Ectodermal cell (in vitro differentiated cells): ENCODE results near the gene LDLRAP1.

Source experiments
- H3K27ac ChIP-seq: 2 replicates; pipeline ENCODE4 v1.7.0; 2013; ENCODE audit warnings: mild to moderate bottlenecking, low read depth, low read length; ENCODE audit not compliant: insufficient read depth, poor library complexity, severe bottlenecking
- H3K27me3 ChIP-seq: 2 replicates; pipeline ENCODE4 v1.7.0; 2013; ENCODE audit warnings: mild to moderate bottlenecking, low read length; ENCODE audit not compliant: insufficient read depth, control insufficient read depth, poor library complexity, severe bottlenecking
- H3K36me3 ChIP-seq: one replicate; pipeline ENCODE4 v1.7.0; 2013; ENCODE audit warnings: low read length; ENCODE audit not compliant: control insufficient read depth, insufficient read depth
- H3K4me1 ChIP-seq: one replicate; pipeline ENCODE4 v1.7.0; 2013; ENCODE audit warnings: low read length; ENCODE audit not compliant: control insufficient read depth, insufficient read depth
- H3K4me3 ChIP-seq: 2 replicates; pipeline ENCODE4 v1.7.0; 2013; ENCODE audit warnings: low read depth, low read length, control low read depth; ENCODE audit not compliant: insufficient read depth
- H3K9me3 ChIP-seq: 2 replicates; pipeline ENCODE4 v1.7.0; 2013; ENCODE audit warnings: mild to moderate bottlenecking, low read length, moderate library complexity; ENCODE audit not compliant: control insufficient read depth
- WGBS, 2 experiments: methylation state at CpG; one replicate each; pipeline ENCODE4 v1.1.7; 2013; ENCODE audit warnings: missing lambda C conversion rate in 2 of 2; 5-methylcytosine and 5-hydroxymethylcytosine counted together

The LDLRAP1 gene

DNA sequence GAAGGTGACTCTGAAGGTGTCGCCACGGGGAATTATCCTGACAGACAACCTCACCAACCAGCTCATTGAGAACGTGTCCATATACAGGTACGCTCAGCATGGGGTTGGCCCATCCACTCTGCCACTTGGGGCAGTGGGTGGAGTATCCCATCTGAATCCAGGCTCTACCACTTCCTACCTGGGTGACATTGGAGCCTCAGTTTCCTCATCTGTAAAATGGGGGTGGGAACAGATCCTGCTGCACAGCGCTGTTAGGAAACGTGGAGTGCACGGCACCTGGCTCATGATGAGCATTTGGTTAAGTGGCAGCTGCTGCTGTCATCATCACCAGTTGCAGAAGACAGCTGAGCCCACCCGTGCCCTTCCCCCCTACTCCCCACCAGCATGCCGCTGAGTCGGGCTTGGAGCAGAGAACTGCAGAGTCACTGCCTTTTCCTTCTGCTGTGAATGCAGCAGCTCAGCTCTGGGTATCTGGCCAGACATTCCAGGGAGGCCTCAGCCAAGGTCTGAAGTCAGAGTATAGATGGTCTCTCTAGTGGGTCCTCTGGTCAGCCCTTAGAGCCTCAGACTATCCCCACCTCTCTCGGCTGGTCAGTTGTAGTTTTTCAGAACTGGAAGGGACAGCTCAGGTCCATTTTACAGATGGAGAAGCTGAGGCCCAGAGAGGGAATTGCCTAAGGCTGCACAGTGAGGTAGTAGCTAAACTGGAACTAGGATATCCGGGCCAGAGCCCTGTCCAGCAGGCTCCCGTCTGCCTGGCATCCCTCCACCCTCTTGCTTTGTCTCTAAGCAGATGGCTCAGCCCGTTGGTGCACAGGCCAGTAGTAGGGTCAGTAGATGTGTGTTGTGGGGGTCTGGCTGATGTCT lies 11.7 kb downstream of the LDLRAP1 start:
- H3K36me3 ChIP-seq, result no peaks in the 10 kb centered on the region
- no peak overlapping the region for H3K27ac ChIP-seq
- H3K4me3 ChIP-seq, result no peak overlapping the region
- H3K9me3 ChIP-seq, result no peaks in the 10 kb centered on the region
- no peaks in the 10 kb centered on the region for H3K27me3 ChIP-seq
- peaks cover 8% of the 10 kb centered on the region for H3K4me1 ChIP-seq
- 95% methylated on average over 14 of the region's 14 CpGs for WGBS, 2 experiments

DNA sequence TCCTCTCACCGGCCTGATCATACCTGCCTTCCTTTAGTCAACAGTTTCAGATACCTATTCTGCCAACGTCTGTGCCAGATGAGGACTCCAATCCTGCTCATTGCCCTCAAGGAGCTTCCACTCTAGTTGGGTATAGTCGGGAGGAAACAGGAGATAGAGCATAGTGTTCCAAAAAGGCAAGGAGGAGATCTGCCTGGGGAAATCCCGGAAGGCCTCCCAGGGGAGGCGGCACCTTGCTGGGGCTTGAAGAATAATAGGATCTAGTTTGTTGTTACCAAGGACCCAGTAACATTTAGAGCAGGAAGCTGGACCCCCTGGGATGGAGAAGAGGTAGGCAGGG lies 12.3 kb downstream of the LDLRAP1 start:
- Histone ChIP-seq H3K27me3 (no peaks in the 10 kb centered on the region), H3K27ac (no peak overlapping the region), H3K4me1 (peaks cover 8% of the 10 kb centered on the region), H3K4me3 (no peak overlapping the region), H3K36me3 (no peaks in the 10 kb centered on the region), H3K9me3 (no peaks in the 10 kb centered on the region)
- WGBS, 2 experiments, result 94% methylated on average over 5 of the region's 5 CpGs

DNA sequence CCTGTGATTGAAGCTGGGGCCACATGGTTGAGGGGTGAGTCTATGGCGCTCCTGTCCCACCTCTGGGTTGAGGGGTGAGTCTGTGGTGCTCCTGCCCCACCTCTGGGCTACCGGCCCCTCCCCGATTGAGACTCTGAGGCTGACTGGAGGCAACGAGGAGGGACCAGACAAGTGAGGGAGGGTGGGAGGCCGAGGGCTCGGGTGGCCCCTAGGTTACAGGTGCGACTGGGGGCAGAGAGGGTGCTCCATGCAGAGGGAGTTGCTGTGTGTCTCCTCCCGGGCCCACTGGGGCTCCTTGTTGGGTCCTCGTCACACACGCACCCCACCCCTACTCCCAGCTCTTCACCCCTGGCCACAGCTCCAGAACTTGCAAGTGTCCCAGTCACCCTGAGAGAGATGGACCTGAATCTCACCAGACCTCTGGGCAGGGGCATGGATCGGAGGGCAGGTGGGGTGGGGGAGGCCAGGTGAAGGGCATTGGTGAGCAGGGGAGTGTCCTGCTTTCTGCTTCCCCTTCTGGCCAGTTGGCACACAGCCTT lies 12.8 kb downstream of the LDLRAP1 start:
- 93 to 94% methylated on average over 11 of the region's 11 CpGs for WGBS, 2 experiments

DNA sequence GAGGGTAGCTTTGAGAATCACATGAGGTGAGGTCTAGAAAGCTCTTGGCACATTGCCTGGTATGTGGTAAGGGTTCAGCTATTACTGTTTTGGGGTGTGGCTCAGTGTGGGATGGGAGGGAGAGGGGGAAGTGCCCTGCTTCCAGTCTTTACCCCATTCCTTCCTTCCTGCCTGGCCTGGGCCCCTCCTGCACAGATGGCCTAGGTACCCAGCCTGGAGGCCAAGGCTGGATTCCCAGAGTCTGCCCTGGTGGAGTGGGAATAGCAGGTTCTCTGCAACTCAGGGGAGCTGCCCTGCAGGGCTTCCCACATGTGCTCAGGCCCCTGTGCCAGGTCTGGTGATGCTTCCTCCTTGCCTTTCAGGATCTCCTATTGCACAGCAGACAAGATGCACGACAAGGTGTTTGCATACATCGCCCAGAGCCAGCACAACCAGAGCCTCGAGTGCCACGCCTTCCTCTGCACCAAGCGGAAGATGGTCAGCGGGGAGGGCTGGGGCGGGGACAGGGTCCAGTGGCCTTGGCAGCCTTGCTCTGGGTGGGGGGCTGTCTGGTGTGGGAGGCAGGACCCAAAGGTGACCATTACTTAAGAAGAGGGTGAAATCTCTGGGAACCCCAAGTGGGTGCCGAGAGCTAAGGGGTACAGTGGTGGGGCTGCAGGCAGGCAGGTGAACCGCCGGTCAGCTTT lies 13.5 kb downstream of the LDLRAP1 start:
- WGBS, 2 experiments, result 93 to 94% methylated on average over 10 of the region's 10 CpGs
- H3K4me3 ChIP-seq, result no peak overlapping the region
- no peak overlapping the region for H3K27ac ChIP-seq
- no peaks in the 10 kb centered on the region for H3K9me3 ChIP-seq
- H3K4me1 ChIP-seq, result peaks cover 8% of the 10 kb centered on the region
- no peaks in the 10 kb centered on the region for H3K27me3 ChIP-seq
- no peaks in the 10 kb centered on the region for H3K36me3 ChIP-seq

More for the DNA sequence above, 12.8 kb downstream of the LDLRAP1 start:
- no peaks in the 10 kb centered on the region for H3K27me3 ChIP-seq
- H3K27ac ChIP-seq, result no peak overlapping the region
- H3K9me3 ChIP-seq, result no peaks in the 10 kb centered on the region
- peaks cover 8% of the 10 kb centered on the region for H3K4me1 ChIP-seq
- H3K4me3 ChIP-seq, result no peak overlapping the region
- no peaks in the 10 kb centered on the region for H3K36me3 ChIP-seq

DNA sequence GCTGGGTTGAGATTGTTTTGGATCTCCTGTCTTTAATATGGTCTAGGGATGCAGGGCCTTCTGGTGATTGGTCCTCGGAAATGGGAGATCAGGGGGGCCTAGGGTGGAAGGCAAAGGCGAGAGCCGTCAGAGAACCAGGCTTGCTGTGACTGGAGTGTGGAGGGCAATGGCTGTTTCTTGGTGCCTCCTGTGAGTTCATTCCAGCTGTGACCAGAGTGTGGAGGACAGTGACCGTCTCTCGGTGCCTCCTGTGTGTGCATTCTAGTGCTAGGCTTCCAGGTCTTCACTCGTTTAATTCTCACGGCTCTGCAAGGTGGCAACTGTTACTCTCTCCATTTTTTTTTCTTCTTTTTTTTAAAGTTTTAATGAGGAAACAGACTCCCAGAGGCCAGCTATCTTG lies 14.1 kb downstream of the LDLRAP1 start:
- Histone ChIP-seq H3K4me3 (no peak overlapping the region), H3K36me3 (no peaks in the 10 kb centered on the region), H3K27me3 (no peaks in the 10 kb centered on the region), H3K27ac (no peak overlapping the region), H3K4me1 (peaks cover 8% of the 10 kb centered on the region), H3K9me3 (no peaks in the 10 kb centered on the region)
- WGBS, 2 experiments, result 87 to 89% methylated on average over 7 of the region's 7 CpGs

DNA sequence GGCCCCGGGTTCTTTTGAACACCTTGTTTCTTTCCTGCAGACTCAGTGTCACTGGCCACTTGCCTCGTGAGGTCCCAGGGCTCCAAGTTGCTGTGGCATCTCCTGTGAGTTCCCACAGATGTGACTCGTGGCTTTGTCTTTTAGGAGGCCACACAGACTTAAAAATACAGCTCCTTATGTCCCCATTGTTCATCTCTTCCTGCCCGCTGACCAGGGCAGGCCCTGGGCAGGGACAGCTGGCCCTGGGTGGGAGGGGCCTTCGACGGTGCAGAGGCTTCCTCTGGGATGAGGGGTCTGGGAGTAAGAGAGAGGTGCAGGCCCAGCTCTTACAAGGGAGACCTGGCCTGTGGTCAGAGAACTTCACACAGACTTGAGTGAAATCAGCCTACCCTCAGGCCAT lies 15.6 kb downstream of the LDLRAP1 start:
- no peak overlapping the region for H3K4me3 ChIP-seq
- no peaks in the 10 kb centered on the region for H3K9me3 ChIP-seq
- H3K27me3 ChIP-seq, result no peaks in the 10 kb centered on the region
- WGBS, 2 experiments, result 71 to 73% methylated on average over 6 of the region's 6 CpGs
- H3K36me3 ChIP-seq, result no peaks in the 10 kb centered on the region
- no peak overlapping the region for H3K27ac ChIP-seq
- peaks cover 10% of the 10 kb centered on the region for H3K4me1 ChIP-seq

DNA sequence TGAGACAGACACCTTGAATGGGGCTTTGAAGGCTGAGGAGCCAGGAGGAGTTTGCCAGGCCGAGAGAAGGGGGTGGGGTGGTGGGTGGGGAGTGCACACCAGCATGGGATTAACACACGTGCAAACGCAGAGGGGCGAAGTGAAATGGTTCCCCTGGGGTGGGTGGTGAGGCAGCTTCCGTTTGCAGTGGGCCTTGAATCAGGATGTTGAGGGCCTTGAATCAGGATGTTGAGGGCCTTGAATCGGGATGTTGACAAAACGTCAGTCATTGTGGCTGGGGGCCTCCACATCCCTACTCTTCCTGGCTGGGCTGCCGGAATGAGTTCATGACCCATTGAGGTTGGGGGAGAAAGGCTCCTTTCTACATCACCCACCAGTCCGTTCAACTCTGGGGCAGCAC lies 16.6 kb downstream of the LDLRAP1 start:
- Histone ChIP-seq H3K36me3 (no peaks in the 10 kb centered on the region), H3K27me3 (no peaks in the 10 kb centered on the region), H3K9me3 (no peaks in the 10 kb centered on the region), H3K4me1 (peaks cover 14% of the 10 kb centered on the region), H3K27ac (no peak overlapping the region), H3K4me3 (no peak overlapping the region)
- WGBS, 2 experiments, result 82 to 90% methylated on average over 9 of the region's 9 CpGs

DNA sequence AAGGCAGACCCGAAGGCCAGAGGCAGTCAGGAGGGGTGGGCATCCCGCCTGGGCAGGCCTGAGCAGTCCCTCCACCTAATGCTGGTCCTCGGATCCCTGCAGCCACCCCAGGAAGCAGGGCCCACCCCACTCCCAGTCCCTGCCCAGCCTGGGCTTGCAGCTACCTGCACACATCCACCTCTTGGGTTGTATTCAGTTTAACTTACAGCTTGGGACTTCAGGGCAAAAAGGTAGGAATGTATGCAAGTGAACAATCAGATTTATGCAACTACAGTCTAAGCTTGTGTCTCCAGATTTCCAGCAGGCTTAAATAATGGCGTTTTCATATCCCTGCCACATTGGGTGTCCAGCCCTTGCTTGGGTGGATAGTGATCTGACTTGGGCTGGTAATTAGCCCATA lies 17.4 kb downstream of the LDLRAP1 start:
- H3K27me3 ChIP-seq, result no peaks in the 10 kb centered on the region
- no peaks in the 10 kb centered on the region for H3K9me3 ChIP-seq
- H3K27ac ChIP-seq, result no peak overlapping the region
- no peaks in the 10 kb centered on the region for H3K36me3 ChIP-seq
- H3K4me3 ChIP-seq, result no peak overlapping the region
- peaks cover 22% of the 10 kb centered on the region for H3K4me1 ChIP-seq
- 92 to 94% methylated on average over 4 of the region's 4 CpGs for whole genome bisulfite sequencing, 2 experiments

DNA sequence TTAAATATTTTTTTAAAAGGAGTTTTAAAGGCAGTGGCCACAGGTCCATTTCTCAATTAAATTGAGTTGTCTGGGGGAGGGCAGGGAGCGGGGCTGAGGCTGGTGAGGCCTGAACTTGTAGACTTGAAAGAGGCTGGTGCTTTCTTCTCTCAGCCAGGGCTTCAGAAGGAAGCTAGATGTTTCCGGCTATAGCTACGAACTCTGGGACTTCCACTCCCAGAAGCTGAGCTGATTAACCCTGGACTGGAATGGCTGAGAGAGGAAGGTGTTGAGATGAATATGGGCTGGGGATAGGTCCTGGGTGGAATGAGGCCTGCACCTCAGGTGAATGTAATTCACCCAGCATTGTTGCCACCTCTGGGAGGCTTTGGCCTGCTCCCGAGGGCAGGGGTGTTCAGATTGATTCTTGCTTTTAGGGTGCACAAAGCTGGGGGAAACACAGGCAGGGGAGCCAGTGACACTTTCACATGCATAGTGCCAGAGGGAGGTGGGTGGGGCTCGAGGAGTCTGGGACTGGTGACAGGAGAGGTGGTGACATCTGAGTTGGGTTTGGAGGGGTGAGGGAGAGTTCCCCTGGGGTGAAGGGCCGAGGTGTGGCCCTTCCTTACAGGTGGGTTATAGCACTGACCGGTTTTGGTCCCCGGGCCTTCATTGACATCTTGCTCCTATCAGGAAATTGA lies 18.2 kb downstream of the LDLRAP1 start:
- Histone ChIP-seq H3K36me3 (no peaks in the 10 kb centered on the region), H3K4me3 (no peak overlapping the region), H3K27me3 (no peaks in the 10 kb centered on the region), H3K4me1 (peaks cover 30% of the 10 kb centered on the region), H3K27ac (no peak overlapping the region), H3K9me3 (no peaks in the 10 kb centered on the region)
- WGBS, 2 experiments, result 92 to 93% methylated on average over 8 of the region's 8 CpGs
